PC-9 (cell line): ENCODE results near the gene GORAB. TPM values are rescaled to one million over a fixed set of nuclear protein-coding genes. Genes with fewer than 3 reads are reported as not detected.

Source experiments
- BruUV-seq: library from RNA; stranded (reverse); fragments of 400-500 nt; replicated peaks from 2 replicates; lab custom pipeline; 2021; lab: Mats Ljungman, UMichigan
- CTCF ChIA-PET: fragments of 300-600 bp; sonication (Branson Sonifier 250); formaldehyde crosslinking; loops from one replicate; lab custom pipeline; 2022; ENCODE audit warnings: antibody characterized with exemption; lab: Charles Lee
- POLR2A ChIA-PET: fragments of 300-600 bp; sonication (Branson Sonifier 250); formaldehyde crosslinking; loops from one replicate; lab custom pipeline; 2022; ENCODE audit warnings: antibody characterized with exemption; ENCODE audit not compliant: unreplicated experiment; lab: Charles Lee
- DNase-seq, 2 experiments: peaks; one replicate each; pipeline versions ENCODE4 v3.0.0 to v3.0.0-alpha.2; 2015 to 2022; ENCODE audit warnings: mixed read lengths in 1 of 2
- H2AFZ ChIP-seq: fragments of 200-600 bp; sonication (generic); 2 replicates; pipeline ENCODE4 v1.8.1; 2017; ENCODE audit warnings: antibody characterized with exemption
- H3F3A ChIP-seq: fragments of 200-600 bp; sonication (generic); 2 replicates; pipeline ENCODE4 v1.8.1; 2017; ENCODE audit warnings: antibody characterized with exemption, mild to moderate bottlenecking, low read depth; ENCODE audit not compliant: insufficient read depth
- H3K27ac ChIP-seq: fragments of 200-600 bp; sonication (generic); 2 replicates; pipeline ENCODE4 v1.6.1; 2016; ENCODE audit warnings: mixed run types
- H3K27me3 ChIP-seq: fragments of 200-600 bp; sonication (generic); 2 replicates; pipeline ENCODE4 v1.6.1; 2016; ENCODE audit warnings: low read depth, mixed run types; ENCODE audit not compliant: insufficient read depth
- H3K36me3 ChIP-seq: fragments of 200-600 bp; sonication (generic); 2 replicates; pipeline ENCODE4 v1.6.1; 2016; ENCODE audit warnings: low read depth, mixed run types
- H3K4me1 ChIP-seq: fragments of 200-600 bp; sonication (generic); replicated peaks from 2 replicates; pipeline ENCODE4 v1.6.1; 2016; ENCODE audit warnings: mixed run types; ENCODE audit not compliant: insufficient read depth
- H3K4me2 ChIP-seq: fragments of 200-600 bp; sonication (generic); 2 replicates; pipeline ENCODE4 v1.6.1; 2017; ENCODE audit warnings: mixed run types
- H3K4me3 ChIP-seq: fragments of 200-600 bp; sonication (generic); 2 replicates; pipeline ENCODE4 v1.6.1; 2016; ENCODE audit warnings: mixed run types
- H3K79me2 ChIP-seq: fragments of 200-600 bp; sonication (generic); 2 replicates; pipeline ENCODE4 v1.6.1; 2017; ENCODE audit warnings: low read depth, mixed run types
- H3K9me2 ChIP-seq: fragments of 200-600 bp; sonication (generic); 2 replicates; pipeline ENCODE4 v1.8.1; 2017; ENCODE audit warnings: mild to moderate bottlenecking; ENCODE audit not compliant: insufficient read depth
- H3K9me3 ChIP-seq: fragments of 200-600 bp; sonication (generic); 2 replicates; pipeline ENCODE4 v1.8.1; 2016; ENCODE audit warnings: low read depth; ENCODE audit not compliant: insufficient read depth
- H4K20me1 ChIP-seq: fragments of 200-600 bp; sonication (generic); 2 replicates; pipeline ENCODE4 v1.8.1; 2017; ENCODE audit not compliant: insufficient read depth
- EZH2 ChIP-seq: fragments of 200-600 bp; sonication (generic); IDR thresholded peaks from 2 replicates; pipeline ENCODE4 v1.8.0; 2017; ENCODE audit warnings: antibody characterized with exemption, low read depth
- intact Hi-C: fragments of 100-400 bp; cut with micrococcal nuclease; formaldehyde crosslinking; loops from one replicate; pipeline ENCODE4 v1.10.0; 2022; ENCODE audit not compliant: unreplicated experiment
- total RNA-seq: library from RNA; stranded (reverse); gene quantifications from 2 replicates; pipeline ENCODE4 v1.2.3, GENCODE V29; 2021
- TF ChIP-seq, protein P1 (sequence below): fragments of 200-600 bp; sonication (generic); conservative IDR thresholded peaks from 2 replicates; pipeline ENCODE4 v1.6.1; 2017; ENCODE audit warnings: mixed run types, antibody characterized with exemption, mild to moderate bottlenecking, moderate library complexity

Gene GORAB
- total RNA-seq, 1 experiment from 2014 or later: 8.4 TPM

DNA sequence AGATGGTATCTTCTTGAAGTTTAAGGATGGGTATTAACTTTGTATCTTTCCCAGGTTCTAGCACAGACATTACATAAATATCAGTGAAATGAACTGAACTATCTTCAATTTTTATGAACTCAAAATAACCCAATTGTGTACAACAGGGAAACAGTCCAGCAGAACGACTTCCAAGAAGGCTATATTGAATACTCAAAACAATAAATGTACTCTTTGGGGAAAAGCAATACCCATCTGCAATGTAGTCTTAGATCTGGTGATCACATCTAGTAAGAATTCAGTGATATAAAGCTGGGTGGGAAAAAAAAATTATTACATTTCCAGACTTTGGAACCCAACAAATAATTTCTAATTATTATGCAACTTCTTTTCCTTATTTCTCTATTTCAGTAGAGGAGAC lies 33.1 kb upstream of the GORAB start:
- ChIA-PET POLR2A (no interaction called here), CTCF (no interaction called here)
- Histone ChIP-seq H3F3A (no peaks in the 10 kb centered on the region), H3K27ac (no peak overlapping the region), H3K4me2 (no peak overlapping the region), H3K27me3 (0 out of 2 replicates have a peak, but pooled peaks cover 7% of the 10 kb centered on the region), H2AFZ (no peak overlapping the region), H3K79me2 (no peaks in the 10 kb centered on the region), H3K9me2 (no peaks in the 10 kb centered on the region), H3K9me3 (no peaks in the 10 kb centered on the region), H3K36me3 (no peaks in the 10 kb centered on the region), H4K20me1 (no peaks in the 10 kb centered on the region), H3K4me1 (no peaks in the 10 kb centered on the region), H3K4me3 (no peak overlapping the region)
- intact Hi-C loops: no loop called here
- no TSS peak for BruUV-seq
- DNase-seq: no peak
- TF ChIP-seq, protein P1, sequence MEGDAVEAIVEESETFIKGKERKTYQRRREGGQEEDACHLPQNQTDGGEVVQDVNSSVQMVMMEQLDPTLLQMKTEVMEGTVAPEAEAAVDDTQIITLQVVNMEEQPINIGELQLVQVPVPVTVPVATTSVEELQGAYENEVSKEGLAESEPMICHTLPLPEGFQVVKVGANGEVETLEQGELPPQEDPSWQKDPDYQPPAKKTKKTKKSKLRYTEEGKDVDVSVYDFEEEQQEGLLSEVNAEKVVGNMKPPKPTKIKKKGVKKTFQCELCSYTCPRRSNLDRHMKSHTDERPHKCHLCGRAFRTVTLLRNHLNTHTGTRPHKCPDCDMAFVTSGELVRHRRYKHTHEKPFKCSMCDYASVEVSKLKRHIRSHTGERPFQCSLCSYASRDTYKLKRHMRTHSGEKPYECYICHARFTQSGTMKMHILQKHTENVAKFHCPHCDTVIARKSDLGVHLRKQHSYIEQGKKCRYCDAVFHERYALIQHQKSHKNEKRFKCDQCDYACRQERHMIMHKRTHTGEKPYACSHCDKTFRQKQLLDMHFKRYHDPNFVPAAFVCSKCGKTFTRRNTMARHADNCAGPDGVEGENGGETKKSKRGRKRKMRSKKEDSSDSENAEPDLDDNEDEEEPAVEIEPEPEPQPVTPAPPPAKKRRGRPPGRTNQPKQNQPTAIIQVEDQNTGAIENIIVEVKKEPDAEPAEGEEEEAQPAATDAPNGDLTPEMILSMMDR: no peak
- TF ChIP-seq EZH2: no peak

DNA sequence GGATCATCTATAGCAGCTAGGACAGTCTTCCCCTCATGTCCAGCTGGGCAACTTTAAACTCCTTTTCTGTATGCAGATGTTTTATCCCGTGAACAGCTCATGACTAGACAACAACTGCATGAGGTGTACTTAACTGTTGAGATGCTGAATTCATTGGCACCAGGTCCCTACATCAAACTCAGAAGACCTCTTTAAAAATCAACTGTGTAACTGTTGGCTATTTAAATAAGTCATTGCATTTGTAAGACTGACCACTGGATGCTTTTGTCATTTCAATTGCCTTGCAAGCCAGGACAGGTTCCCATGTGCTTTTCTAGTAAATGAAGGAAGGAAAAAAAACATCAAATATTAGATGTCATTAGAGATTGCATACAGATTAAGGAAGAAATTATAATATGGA lies 28.3 kb upstream of the GORAB start:
- H3K9me2 ChIP-seq: no peaks in the 10 kb centered on the region
- no peak overlapping the region for H3K4me2 ChIP-seq
- intact Hi-C loops: no loop called here
- no peaks in the 10 kb centered on the region for H3K36me3 ChIP-seq
- ChIA-PET CTCF (no interaction called here), POLR2A (no interaction called here)
- H3K79me2 ChIP-seq: no peaks in the 10 kb centered on the region
- no peak overlapping the region for H3K27ac ChIP-seq
- TF ChIP-seq EZH2: no peak
- TF ChIP-seq, protein P1: no peak
- H3F3A ChIP-seq: no peaks in the 10 kb centered on the region
- no TSS peak for BruUV-seq
- no peaks in the 10 kb centered on the region for H4K20me1 ChIP-seq
- no peak overlapping the region for H3K4me3 ChIP-seq
- no peak for DNase-seq
- no peaks in the 10 kb centered on the region for H3K4me1 ChIP-seq
- 0 out of 2 replicates have a peak, but pooled peaks cover 7% of the 10 kb centered on the region for H3K27me3 ChIP-seq
- H3K9me3 ChIP-seq: no peaks in the 10 kb centered on the region
- no peak overlapping the region for H2AFZ ChIP-seq

DNA sequence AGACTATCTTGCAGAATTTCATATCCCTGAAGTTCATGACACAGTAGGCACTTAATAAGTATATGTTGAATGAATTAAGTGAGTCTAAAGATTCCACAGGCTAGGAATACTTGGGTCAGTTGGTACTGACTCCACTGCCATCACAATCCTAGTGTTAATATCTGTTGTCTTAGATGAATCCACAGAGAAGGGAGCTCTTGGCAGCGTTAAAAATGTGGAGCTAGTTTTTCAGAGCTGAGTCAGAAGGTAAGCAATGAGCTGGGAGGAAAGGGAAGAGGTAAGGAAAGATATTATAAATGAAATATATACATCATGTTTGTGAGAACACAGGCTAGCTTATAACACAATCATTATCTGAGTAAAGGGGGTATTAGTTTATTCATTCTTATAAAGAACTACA lies 21.8 kb upstream of the GORAB start:
- Histone ChIP-seq H4K20me1 (no peaks in the 10 kb centered on the region), H3K4me3 (no peak overlapping the region), H3K36me3 (no peaks in the 10 kb centered on the region), H3K4me2 (no peak overlapping the region), H3F3A (no peaks in the 10 kb centered on the region), H3K79me2 (no peaks in the 10 kb centered on the region), H3K4me1 (no peaks in the 10 kb centered on the region), H3K27me3 (no peaks in the 10 kb centered on the region), H3K9me2 (peaks cover 4% of the 10 kb centered on the region; the same call in 1 of the 2 replicates), H2AFZ (no peak overlapping the region), H3K27ac (no peak overlapping the region), H3K9me3 (no peaks in the 10 kb centered on the region)
- ChIA-PET CTCF (no interaction called here), POLR2A (no interaction called here)
- no TSS peak for BruUV-seq
- DNase-seq: no peak
- intact Hi-C loops: no loop called here
- TF ChIP-seq, protein P1: no peak
- TF ChIP-seq EZH2: no peak
